ENCODE data around the gene CALCB.
A peak's percentile ranks its signal among the peaks of the same experiment; 100 is the strongest.

Gene CALCB

GRCh38 chr11:15074206-15075161 is 1.1 kb downstream of the CALCB start:
- peak; percentile 68 for DNase-seq

GRCh38 chr11:15075162-15075526 is 1.8 kb downstream of the CALCB start:
- no peak for DNase-seq

DNA sequence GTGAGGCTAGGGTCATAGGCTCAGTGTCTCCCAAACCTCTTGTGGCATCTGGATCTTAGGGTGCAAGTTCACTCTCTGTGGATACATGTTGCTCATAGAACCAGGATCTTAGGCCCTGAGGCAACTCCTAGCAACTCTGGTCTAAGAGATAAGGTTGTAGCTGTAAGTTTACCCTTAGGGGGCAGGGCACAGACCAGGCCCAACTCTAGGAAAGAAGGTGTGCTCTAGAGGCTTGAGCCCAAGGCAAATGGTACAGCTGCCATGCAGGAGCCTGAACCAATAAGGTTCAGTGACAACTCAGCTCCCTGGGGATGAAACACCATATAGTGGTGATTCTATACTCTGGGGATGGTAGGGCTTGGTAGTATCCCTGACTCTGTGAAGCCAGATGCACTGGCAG is 17.8 kb downstream of the CALCB start:
- no peak for DNase-seq

DNA sequence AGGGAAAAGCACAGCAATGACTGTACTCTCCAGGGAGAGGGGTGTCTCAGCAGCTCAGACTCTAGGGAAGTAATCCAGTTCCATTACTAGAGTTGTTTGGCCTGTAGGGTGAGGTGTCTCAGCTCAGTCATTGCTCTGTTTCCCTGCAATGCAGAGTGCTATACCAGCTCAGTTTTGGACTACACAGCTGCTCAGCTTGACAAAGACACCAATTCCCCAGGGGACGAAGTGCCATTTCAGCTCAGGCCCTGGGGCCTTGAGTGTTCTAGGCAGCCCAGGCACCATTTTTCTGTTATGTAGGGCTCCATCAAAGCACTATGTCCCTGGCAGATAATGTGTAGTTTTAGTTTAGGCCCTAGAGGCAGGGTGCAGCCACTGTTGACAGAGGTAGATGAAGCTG is 18.2 kb downstream of the CALCB start:
- DNase-seq = no peak

- DNase-seq = no peak
Measured at GRCh38 chr11:15093432-15093831, 20.0 kb downstream of the CALCB start.

- no peak for DNase-seq
Measured at GRCh38 chr11:15095736-15096228, 22.4 kb downstream of the CALCB start.

DNA sequence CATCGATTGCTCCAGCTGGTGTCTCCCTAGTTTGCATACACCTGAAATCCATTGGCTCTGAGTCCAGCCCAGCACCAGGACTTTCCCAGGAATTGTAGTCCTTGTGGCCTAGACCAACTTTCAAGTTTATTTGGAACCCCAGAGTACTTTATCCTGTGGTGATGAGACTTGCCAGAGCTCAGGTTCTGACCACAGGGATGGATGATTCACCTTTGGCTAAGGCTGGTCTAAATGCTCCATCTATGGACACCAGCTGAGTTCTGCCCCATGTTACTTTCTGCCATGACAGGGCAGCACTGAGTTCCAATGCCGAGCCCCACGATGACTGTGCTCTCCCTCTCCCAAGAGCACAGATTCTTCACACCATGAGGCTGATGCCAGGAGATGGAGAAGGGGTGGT is 24.0 kb downstream of the CALCB start:
- no peak for DNase-seq

GRCh38 chr11:15099267-15099666 is 25.9 kb downstream of the CALCB start:
- DNase-seq = no peak

- DNase-seq = peak; percentile 44
Measured at GRCh38 chr11:15101072-15101709, 27.8 kb downstream of the CALCB start.

GRCh38 chr11:15104166-15104565 is 30.8 kb downstream of the CALCB start:
- no peak for DNase-seq

- no peak for DNase-seq
Measured at GRCh38 chr11:15106201-15106965, 33.0 kb downstream of the CALCB start.

DNA sequence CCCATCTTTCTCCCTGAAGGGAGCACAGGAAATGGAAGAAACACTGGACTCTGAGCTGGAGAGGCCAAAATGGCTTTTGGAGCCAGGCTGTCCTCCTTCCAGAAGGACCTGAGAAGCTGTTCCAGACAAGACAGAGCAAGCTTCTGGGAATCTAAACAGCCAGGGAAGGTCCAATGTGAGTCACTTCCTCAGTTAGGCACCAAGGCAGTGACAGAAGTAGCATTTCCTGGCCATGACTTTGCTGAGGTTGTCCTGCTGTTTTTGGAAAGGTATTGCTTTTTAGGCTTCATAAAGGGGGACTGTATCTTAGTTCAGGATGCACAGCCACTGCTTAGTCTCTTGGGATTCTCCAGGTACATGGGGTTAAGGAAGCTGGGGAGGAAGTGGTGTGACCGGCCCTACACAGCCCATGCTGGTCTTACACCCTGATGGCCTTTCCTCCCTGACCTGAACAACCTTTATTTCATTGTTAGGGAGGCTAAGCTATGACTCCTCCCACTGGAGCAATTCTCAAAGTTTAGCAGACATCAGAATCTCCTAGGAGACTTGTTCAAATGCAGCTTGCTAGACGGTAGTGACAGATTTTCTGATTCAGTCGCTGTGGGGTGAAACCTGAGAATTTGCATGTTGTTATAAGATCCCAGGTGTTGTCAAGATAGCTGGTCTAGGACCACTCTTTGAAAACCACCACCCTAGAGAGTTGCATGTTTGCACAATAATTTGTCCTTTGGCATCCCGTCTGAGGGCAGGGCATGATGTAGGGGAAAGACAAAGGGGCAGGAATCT is 34.5 kb downstream of the CALCB start:
- DNase-seq = no peak

DNA sequence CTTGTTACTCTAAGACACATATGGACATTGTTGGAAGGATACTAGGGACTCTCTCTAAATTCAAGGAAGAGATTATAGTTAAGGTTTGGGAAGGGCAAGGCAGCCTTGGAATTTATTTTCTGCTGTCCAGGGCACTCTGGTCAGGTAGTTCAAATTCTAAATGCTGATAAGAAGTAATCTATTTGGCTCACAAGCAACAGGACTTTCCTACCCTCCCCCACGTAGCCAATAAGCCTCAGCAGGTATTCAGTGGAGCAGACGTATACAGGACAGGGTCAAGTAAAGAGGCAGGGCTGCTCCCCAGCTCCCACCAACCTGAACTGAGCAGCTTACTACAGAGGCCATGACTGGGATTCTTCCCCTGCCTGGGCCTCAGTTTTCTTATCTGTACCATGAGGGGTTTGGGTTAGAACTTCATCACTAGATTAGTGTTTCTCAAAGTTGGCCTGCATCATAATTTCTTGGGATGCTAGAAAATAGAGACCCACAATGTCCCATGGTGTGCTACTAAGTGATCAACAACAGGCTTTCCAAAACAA is 35.3 kb downstream of the CALCB start:
- DNase-seq = no peak

DNA sequence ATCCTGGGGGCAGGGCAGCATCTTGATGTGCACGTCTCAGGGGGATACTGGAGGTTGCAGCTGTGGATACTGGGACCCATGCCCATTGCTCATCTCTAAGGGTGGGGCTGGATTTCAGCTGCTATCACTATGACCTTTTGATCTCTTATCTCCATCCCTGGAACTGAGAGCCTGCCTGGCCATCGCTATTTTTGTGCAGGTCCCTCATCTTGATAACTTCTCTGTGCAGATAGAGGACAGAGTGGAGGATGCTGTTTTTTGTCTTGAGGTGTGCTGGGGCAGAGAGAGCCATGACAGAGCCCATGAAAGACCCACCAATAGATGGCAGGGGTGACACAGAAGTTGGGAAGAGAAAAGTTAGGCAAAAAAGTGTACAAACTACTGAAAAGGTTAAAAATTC is 36.2 kb downstream of the CALCB start:
- DNase-seq = no peak

GRCh38 chr11:15111215-15111614 is 37.8 kb downstream of the CALCB start:
- DNase-seq = no peak

DNA sequence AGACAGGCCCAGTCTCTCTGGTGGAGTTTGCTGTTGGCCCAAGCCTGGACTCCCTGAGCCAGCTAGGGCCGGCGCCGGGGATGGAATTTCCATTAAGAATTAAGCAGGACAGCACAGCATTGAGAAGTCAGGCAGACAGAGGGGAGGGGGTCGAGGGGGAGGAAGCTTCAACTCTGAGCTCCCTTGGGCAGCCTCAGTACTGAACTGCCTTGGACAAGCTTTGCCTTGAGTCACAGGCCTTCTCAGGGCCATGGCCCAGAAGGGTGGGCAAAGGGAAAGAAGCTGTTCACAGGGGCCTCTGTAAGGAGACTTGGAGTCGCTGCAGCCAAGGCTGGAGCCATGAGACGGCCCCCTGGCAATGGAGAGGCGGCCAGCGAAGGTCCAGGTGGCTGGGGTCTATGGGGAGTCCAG is 38.7 kb downstream of the CALCB start:
- DNase-seq = no peak

DNA sequence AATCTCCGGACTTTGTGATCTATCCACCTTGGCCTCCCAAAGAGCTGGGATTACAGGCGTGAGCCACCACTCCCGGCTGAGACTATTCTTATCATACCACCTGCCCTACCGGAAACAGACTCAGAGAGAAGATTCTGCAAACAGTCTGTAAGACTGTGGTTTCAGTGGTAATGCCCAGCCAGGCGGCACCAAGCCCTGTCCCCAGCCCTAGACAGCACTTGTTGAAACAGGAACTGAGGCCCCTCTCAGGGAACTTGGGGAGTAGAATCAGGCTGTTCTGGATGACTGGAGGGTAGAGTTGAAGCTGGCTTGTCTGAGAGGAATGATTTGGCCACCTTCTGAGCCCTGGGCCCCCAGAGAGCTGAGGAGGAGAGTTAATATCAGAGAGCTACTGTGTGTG is 40.0 kb downstream of the CALCB start:
- peak; percentile 64 for DNase-seq

DNA sequence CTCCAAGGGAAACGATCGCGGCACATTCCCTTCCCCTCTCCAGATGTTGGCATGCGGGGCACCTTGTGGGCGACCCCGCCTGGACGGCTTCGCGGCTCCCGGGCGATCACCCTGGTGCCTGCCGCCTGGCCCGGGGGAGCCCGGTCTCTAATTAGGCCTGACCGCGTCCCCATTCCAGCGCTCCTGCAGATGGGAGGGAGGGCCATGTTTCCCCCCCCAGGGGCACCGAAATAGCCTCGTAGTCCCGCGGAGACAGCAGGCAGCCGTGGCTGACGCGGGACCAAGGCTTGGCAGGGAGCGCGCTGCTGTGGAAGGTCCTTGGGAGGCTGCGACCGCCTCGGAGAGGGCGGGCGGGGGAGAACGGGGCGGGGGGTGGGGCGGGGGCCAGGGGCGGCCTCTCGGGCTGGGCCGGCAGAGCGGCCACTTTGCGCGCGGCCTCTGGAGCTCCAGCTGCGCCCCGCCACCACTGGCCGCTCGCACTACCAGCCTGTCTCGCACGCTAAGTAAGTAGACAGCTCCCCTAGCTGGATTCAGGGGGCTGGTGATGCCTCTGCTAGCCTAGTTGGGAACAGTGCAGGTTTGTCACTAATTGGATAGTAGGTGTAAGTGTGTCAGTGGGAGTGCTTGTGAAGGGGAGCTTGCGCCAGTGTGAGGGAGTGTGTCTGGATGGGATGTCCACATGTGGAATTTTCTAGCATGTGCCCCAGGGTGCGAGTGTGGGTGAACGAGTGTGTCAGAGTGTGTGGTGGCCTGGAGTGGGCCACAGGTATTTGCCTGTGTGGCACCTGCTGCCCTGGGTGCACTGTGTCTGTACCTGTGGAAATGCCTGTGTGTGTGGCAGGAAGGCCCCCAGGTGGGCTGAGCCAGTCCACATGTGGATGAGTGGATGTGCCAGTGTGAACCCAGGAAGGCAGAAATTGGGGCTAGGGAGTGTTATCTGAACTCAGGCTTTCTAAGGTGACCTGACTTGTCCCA is 41.4 kb downstream of the CALCB start, which contains the start of gene INSC:
INSC (plus strand) TSS at position 423 of the 975 bp plus-strand sequence. CDS start 34,252 bp downstream, outside the sequence.
- DNase-seq = no peak

DNA sequence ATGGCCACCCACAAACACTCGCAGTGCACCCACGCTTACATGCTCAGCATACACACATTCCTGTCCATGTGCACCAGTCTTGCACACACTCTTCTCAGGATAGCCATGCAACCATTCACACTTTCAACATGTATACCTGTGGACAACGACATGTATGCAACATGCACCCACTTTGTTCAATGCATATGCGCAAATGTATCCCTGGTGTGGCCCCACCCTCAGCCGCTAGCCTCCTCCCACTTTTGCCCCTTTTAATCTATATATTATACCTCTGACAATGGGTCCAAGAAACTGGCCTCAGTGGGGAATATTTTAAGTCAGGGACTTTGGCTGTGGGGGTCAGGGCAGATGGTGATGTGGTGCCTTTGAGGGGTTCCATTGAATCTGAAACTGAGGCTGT is 42.3 kb downstream of the CALCB start:
- no peak for DNase-seq

- no peak for DNase-seq
Measured at GRCh38 chr11:15117751-15118150, 44.4 kb downstream of the CALCB start.

DNA sequence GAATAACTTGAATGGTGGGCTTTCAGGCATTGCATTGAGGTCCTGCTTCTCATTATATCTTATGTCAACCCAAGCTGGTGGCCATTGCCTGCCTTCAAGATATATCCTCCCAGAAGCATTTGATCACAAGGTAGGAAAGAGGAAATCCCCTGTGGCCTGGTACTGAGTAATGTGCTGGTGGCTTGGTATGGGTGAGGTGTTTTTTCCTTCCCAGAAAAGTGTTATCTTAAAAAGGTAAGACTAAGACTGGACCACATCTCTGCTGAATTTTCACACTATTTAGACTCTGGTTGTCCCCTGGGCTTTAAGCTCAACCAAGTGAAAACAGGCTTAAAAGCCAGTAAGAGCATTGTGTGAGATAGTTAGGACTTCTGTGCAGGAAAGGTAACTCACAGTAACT is 45.0 kb downstream of the CALCB start:
- no peak for DNase-seq
